Forelimb muscle (tissue), 1 donor: Measurements from ENCODE around the gene IGSF23. TPM values are rescaled to one million over a fixed set of nuclear protein-coding genes. Genes with fewer than 3 reads are reported as not detected.
"Not testable (repeated sequence)": the region's sequence is repeated elsewhere in the genome, so short reads cannot be mapped to it uniquely, and the experiment has no call there.

Experiments used
- DNase-seq: peaks from one replicate; pipeline ENCODE4 v3.0.0-alpha.2; 2013; ENCODE audit warnings: low read depth
- polyA plus RNA-seq: library from polyadenylated mRNA; unstranded; fragments of 120-200 nt; gene quantifications from one replicate; pipeline ENCODE4 v1.2.1, GENCODE V29; 2013; ENCODE audit not compliant: insufficient read length

The IGSF23 gene
- polyA plus RNA-seq, 1 donor = not detected

DNA sequence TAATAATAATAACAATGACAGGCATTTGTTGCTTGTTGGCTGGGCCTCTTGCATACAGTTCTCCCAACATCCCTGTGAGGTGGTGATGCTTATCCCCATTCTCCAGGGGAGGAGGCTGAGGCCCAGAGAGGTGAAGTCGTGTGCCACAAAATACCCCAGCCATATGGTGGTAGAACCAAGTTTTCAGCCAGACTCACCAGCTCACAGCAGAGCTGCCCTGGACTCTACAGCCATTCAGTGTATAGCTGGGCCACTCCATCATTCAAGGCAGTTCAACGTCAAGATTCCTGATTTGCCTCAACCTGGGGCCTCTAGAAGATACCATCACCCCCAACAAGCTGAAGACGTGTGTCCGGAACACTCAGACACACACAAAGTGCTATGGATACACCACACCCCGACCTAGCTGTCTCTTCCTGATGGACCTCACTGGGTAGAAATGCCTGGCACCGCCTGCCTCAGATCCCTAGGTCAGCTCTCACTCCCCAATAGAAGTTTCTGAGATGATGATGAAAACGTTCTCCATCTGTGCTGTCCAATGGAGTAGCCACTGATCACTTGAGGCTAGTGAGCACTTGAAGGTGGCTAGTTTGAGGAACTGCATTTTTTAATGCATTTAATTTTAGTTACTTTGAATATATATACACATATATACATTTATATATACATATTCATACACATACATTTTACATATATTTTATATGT lies 53.6 kb downstream of the IGSF23 start:
- no peak for DNase-seq

DNA sequence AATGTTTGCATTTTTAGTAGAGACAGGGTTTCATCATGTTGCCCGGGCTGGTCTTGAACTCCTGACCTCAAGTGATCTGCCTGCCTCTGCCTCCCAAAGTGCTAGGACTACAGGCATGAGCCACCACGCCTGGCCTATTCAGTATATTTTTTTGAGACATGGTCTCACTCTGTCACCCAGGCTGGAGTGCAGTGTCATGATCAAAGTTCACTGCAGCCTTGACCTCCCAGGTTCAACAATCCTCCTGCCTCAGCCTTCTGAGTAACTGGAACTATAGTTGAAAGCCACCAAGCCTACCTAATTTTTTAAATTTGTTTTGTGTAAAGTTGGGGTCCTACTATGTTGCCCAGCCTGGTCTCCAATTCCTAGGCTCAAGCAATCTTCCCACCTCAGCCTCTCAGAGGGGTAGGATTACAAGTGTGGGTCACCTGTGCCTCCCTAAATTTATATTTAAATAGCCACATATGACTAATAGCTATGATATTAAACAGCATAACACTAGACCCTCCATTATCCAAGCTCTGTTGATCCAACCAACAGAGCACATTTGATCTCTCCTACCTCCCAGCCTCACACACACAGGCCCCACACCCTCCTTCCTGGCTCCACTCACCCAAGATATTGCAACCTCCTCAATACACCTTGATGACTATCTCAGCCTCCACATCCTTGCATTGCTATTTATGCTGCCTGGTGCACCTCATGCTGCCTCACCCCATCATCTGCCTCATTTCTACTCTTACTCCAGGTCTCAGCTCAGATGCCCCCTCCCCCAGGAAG lies 55.8 kb downstream of the IGSF23 start:
- DNase-seq = no peak

DNA sequence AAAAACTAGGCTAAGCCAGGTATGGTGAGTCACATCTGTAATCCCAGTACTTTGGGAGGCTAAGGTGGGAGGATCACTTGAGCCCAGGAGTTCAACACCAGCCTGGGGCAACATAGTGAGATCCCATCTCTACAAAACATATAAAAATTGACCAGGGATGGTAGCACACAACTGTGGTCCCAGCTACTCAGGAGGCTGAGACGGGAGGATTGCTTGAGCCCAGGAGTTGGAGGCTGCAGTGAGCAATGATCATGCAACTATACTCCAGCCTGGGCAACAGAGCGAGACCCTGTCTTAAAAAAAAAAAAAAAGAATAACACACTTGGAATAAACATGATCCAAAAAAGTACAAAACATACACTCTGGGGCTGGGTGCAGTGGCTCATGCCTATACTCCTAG lies 56.7 kb downstream of the IGSF23 start:
- DNase-seq = not testable (repeated sequence)

DNA sequence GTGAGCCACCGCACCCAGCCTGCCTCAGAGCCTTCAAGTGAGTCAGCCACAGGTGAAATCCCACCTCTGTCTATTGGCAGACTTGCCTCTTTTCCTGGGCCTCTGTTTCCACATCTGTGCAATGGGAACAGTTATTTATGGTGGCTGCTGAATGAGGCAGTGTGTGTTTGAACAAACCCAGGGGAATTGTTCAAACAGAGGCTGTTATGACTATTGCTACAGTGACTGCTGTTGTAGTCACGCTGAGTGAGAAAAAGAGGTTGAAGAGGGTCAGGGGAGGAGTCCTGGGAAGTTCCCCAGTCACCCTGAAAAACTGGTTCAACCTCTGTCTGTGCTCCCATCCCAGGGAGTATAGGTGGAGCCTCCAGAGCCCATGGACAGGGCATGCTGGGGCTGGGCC lies 58.0 kb downstream of the IGSF23 start, which contains the start of gene CEACAM19:
TSS of gene CEACAM19 (plus strand) at position 83 of the 400 bp plus-strand sequence. CDS start 450 bp downstream, outside the sequence.
- DNase-seq = no peak

DNA sequence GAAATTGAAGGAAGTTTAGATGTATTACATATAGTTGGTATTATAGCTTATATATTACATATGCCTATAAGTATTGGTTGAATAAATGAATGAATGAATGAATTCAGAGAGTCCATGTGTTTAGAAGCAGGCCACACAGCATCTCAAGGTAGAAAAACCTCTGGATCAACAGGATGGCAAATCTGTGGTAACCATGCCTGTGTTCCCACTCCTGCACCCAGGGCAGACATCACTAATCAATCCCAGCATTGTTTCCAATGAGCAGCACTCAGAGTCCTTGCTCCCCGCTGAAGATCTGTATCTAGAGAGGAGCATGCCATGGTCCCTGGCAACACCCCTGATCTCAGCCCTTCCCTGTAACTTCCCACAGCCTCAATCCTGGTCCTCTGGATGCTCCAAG lies 58.9 kb downstream of the IGSF23 start:
- no peak for DNase-seq

DNA sequence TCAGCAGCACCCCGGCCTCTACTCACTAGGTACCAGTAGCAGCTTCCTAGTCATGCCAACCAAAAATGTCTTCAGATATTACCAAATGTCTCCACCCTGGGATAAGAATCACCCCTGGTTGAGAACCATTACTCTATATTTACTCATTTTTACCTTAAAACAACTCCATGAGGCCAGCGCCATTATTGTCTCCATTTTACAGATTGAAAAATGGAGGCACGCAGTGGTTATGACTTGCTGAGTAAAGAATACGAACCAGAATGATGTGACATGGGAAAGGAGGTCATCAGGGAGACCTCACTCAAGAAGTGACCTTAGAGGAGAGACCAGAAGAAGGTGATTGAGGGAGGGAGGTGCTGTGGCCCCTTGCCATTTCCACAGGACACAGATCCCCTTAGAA lies 60.1 kb downstream of the IGSF23 start:
- DNase-seq = no peak

DNA sequence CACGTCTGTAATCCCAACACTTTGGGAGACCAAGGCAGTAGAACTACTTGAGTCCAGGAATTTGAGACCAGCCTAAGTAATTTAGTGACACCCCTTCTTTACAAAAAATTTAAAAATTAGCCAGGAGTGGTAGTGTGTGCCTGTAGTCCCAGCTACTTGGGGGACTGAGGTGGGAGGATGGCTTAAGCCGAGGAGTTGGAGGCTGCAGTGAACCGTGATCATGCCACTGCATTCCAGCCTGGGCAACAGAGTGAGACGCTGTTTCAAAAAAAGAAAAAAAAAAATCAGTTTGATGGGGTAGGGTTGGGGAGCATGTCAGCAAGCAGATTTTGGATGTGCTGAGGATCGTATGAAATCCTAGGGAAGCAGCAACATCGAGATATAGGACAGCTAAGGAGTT lies 62.2 kb downstream of the IGSF23 start:
- DNase-seq = no peak

DNA sequence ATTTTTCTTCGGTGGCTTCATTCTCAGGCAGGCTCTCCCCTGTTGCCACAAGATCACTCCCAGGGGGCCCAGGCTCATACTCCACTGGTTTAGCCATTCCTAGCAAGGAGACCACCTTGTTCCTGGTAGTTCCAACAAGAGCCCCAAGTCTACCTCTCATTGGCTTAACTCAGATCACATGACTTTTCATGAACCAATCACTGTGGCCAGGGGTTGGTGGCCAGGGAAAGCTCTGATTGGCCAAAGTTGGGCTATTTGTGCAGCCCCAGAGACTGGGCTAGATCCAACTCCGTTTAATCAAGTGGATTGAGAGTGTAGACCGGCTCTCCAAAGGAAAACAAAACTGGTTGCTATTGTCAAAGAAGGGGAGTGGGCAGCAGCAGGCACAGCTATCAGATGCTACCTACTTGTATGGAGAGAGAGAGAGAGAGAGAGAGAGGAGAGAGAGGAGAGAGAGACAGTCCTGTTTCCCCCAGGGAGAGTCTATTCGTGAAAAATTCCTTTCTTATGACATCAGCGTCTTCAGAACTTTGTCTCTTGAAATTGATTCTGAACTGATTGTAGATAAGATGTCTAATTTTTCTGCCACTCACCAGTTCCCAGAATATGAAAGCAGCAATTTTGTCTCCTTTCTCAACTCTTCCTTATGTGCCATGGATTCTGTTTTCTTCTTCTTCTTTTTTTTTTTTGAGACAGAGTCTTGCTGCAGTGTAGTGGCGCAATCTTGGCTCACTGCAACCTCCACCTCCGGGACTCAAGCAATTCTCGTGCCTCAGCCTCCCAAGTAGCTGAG lies 63.9 kb downstream of the IGSF23 start:
- DNase-seq = no peak

DNA sequence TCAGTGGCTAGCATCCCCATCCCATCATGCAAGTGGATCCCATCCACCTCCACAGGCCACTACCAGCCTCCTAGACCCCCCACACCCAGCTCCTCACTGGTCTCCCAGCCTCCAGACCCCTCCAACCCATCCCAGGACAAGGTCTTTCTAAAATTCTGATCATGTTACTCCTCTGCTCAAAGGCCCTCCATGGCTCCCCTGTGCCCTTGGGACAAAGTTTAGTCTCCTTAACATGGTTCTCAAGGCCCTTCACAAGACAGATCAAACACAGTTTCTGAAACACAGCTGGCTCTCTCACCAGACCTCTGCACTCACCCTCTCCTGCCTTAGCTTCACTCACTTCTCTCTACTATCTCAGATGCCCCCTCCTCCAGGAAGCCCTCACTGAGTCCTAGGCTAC lies 67.2 kb downstream of the IGSF23 start:
- no peak for DNase-seq

DNA sequence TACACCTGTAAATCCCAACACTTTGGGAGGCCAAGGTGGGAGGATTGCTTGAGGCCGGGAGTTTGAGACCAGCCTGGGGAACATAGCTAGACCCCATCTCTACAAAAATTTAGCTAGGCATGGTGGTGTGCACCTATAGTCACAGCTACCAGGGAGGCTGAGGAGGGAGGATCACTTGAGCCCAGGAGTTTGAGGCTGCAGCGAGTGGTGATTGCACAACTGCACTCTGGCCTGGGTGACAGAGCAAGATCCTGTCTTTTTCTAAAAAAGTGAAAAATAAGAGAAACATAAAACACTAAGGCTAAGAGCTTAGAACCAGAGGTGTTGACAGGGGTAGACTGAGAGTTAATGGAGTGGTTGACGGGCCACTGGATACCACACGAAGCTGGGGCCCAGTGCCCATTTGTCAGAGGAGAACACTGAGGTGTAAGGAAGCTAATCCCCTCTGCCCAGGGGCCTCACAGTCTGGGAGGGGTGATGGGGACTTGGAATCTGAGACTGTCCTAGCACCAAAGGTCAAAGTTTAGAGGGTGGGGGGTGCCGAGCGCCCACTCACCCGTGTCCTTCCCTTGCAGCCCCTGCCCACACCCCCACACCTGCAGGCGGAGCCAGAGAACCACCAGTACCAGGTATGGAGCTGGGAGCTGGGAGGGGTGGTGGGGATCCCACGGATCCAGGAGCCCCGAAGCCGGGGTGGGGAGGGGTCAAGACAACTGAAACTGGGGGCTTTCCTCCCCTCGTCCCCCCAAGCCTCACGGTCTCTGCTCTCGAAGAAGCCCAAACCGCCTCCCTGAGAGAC lies 68.8 kb downstream of the IGSF23 start:
- DNase-seq = no peak

DNA sequence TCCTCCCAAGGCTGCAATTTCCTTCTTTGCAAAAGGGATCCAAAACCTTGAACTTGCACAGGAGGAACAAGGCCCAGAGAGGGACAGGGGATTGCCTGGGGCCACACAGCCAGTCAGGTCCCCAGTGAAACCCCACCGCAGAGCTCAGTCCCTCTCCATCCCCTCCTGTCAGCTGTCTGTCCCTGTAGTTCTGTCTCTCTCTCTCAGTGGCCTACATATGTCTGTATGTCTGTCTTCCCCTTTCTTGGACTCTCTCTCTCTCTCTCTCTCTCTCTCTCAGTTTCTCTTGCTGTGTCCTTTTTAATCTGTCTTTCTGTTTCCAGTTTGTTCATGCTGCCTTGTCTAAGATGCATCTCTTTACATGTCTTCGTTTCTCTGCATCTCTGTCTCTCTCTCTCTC lies 69.4 kb downstream of the IGSF23 start:
- no peak for DNase-seq

DNA sequence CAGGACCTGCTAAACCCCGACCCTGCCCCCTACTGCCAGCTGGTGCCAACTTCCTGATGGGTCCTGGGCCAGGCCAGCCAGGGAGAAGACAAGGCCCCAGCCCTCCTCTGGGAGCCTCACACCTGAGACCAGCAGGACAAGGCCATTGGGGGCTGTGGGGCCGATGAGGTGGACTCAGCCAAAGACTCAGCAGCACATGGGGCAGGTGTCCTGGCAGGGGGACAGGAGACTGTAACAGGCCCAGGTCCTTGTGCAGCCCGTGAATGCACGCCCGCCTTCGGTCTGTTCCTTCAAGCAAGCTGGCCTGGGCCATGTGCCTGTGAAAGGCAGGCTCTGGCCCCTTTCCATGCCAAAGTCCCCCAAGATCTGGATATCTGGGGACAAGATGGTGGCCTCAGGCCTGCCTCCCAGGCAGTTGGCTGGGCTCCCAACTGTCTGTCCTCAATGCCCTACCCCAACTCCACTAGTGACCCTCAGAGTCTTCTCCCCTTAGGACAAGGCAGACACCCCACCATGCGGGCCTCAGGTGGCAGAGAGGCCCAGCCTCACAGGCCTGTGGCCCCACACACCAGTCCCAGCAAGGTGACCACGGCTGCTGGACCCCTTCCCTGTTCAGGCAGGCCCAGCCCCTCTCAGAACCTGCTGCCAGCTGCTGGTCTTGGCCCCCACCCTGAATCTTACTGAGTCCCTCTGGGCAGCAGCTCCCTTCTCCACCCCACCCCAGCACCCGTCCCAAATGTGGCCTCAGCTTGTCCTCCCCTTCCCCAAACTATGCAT lies 70.3 kb downstream of the IGSF23 start:
- no peak for DNase-seq

DNA sequence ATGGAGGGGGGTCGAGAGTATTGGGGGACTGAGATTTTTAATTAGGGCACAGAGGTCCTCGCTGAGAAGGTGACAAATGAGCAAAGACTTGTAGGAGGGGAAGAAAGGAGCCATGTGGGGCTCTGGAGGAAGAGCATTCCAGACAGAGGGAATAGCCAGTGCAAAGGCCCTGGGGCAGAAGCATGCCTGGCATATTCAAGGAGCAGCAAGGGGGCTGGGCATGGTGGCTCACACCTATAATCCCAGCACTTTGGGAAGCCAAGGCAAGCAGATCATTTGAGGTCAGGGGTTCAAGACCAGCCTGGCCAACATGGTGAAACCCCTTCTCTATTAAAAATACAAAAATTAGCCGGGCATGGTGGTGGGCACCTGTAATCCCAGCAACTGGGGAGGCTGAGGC lies 71.0 kb downstream of the IGSF23 start:
- DNase-seq = not testable (repeated sequence)

DNA sequence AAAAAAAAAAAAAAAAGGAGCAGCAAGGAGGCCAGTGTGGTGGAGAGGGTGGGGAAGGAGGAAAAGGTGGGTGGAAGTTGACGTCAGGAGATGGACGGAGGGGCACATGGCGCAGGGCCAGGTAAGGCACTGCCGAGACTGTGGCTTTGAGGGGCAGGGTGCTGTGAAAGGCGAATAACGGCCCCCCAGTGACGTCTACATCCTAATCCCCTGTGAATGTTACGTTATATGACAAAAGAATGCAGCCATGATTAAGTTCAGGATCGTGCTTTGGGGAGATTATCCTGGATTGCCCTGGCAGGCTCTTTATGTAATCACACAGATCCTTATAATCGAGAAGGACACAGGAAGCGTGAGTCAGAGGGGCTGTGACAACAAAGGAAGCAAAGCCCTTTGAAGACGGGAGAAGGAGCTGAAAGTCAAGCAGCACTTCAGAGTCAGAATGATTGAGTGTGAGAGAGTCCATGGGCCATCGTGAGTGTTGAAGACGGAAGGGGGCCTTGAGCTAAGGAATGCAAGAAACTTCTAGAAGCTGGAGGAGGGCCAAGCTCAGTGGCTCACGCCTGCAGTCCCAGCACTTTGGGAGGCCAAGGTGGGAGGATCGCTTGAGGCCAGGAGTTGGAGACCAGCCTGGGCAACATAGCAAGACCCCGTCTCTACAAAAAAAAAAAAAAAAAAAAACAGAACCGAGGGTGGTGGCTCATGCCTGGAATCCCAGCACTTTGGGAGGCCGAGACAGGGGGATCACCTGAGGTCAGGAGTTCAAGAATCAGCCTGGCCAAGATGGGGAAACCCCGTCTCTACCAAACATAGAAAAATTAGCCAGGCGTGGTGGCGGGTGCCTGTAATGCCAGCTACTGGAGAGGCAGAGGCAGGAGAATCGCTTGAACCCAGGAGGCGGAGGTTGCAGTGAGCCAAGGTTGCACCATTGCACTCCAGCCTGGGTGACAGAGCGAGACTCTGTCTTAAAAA lies 71.8 kb downstream of the IGSF23 start:
- DNase-seq = no peak

DNA sequence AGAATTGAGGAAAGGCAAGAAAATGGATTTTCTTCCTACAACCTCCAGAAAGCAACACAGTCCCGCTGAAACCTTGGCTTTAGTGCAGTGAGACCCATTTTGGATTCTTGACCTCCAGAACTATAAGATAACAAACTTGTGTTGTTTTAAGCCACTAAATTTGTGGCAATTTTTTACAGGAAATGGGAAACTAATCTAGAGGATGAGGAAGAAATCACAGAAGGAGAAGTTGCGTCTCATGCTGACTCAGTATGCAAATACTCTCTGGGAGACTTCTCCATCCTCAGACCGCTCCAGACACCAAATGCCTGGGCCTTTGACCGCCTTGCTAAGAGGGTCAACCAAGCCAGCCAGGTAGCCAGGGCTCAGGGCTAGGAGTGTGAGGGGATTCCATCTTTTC lies 72.5 kb downstream of the IGSF23 start:
- DNase-seq = no peak
